ENCODE data around the gene PSMC4. TPM values are rescaled to one million over a fixed set of nuclear protein-coding genes. Genes with fewer than 3 reads are reported as not detected.

Gene PSMC4
- 10 to 100 TPM; 61.9 to 76.6 (median 66.9) TPM for total RNA-seq

DNA sequence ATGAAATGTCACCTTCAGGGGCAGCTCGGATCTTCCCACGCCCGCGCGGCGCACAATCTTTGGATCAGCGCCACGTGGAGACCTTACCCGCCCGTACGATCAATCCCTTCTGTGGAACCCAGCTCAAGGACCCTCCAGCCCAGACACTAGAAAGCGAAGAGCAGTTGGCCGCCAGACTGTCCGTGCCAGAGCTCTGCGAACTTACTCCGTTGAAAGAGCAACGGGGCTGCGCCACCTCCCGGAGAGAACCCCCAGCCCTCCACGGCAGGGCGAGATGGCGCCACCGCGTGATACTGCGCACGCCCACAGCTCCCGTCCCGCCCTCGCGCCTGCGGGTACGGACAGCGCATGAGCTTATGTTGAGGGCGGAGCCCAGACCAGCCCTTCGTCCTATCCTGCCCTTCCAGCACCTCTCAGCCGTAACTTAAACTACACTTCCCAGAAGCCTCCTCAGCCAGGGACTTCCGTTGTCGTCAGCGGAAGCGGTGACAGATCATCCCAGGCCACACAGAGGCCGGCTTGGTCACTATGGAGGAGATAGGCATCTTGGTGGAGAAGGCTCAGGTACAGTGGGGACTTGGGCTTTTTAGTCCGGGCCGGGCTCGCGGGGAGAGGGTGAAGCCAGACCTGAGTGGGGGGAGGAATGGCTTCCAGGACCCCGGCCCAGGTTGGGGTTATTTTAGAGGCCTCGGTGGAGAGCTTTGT lies at the start of gene PSMC4:
Gene PSMC4 (plus strand): TSS at position 491 of the 705 bp plus-strand sequence. CDS start 38 bp downstream, at position 529.
- no peak for TF ChIP-seq CTCF (IDR thresholded peaks at IDR 0.05; ENCODE audit: low read depth)

GRCh38 chr19:39923862-39924261 lies 47.1 kb upstream of the PSMC4 start:
- no peak for TF ChIP-seq CTCF (IDR thresholded peaks at IDR 0.05; ENCODE audit: low read depth)

DNA sequence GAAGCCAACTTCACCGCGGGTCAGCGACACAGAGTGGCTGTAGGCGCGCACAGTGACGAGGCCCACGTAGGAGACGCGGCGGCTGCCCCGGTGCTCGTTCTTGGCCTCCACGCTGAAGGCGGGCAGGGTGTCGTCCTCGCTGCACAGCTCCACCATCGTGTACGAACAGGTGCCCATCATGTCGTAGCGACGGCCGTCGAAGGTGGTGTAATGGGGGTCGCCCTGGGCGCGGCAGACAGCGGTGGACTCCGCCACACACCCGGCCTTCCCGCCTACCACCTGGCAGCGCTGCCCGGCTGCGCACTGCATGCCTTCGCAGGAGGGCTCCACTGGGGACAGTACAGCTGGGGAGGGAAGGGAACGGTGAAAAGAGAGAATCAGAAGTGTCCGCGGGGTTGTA lies 46.6 kb upstream of the PSMC4 start:
- TF ChIP-seq CTCF (IDR thresholded peaks at IDR 0.05; ENCODE audit: low read depth): no peak

DNA sequence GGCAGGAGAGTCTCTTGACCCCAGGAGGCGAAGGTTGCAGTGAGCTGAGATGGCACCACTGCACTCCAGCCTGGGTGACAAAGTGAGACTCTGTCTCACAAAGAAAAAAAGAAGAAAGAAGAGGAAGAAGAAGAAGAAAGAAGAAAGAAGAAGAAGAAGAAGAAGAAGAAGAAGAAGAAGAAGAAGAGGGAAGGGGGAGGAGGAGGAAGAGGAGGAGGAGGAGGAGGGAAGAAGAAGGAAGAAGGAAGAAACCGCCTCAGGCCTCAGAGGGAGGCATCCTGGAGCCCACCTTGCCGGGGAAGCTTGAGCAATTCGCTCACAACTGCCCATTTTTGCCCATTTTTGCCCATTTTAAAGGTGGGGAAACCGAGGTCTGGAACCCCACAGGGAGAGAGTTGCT lies 46.0 kb upstream of the PSMC4 start:
- no peak for TF ChIP-seq CTCF (IDR thresholded peaks at IDR 0.05; ENCODE audit: low read depth)

DNA sequence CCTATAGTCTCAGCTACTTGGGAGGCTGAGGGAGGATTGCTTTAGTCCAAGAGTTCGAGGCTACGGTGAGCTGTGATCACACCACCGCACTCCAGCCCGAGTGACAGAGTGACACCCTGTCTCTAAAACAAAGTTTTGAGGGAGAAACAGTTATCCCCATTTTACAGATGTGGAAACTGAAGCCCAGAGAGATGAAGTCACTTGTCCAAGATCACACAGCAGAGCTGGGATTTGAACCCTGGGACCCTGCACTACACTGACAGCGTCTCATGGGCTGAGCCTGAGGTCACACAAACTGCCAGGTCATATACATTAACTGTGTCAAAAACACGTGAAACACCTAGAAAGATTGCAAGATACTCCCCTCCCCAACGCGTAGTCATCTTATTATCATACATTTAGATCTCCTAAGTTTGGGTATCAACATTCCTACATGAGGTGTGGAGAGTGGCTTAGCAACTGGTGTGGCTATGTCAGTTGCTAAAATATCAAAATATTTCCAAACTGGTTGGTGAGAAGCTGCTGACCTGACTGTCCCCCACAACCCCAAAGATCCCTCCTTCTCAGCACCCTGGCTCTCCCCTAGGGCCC lies 44.7 kb upstream of the PSMC4 start:
- no peak for TF ChIP-seq CTCF (IDR thresholded peaks at IDR 0.05; ENCODE audit: low read depth)

- no peak for TF ChIP-seq CTCF (IDR thresholded peaks at IDR 0.05; ENCODE audit: low read depth)
Observed at GRCh38 chr19:39927076-39927475, 43.9 kb upstream of the PSMC4 start.

DNA sequence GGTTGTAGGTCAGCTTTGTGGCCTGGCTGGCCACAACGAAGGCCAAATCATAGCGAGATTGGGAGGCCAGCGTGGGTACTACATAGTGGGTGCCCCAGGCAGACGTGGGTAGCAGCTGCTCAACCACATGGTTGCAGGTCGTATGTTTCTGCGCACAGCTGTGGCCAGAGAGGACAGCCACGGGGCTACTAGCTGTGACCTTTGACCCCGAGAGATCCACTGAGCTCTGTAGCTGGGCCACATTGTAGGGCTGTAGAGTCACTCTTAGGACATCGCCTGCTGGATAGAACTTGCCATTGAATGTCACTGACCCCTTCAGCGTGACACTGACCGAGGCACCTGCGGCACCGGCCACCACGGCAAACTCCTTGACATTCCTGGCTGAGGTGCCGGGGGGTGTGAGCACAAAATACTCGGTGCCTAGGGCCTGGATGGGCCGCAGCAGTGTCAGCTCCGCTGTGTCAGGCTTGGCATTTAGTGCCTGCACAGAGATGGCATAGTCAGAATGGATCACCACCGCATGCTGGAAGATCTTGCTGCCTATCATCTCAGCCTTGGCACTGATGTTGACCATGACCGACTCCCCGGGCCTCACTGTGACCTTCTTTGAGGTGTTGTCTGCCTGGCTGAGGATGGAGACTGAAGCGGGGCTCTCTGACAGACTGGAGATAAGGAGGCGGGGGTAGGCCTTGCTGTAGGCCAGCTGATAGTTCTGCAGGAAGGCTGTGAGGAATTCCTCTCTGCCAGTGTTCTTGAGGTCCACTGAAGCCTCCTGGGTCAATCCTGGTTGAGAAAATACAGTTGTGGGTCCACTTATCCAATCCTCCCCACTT lies 43.2 kb upstream of the PSMC4 start:
- TF ChIP-seq CTCF (IDR thresholded peaks at IDR 0.05; ENCODE audit: low read depth): no peak

All from subcutaneous adipose tissue (tissue), 4 donors.